Glomerular visceral epithelial cell (primary cell): ENCODE measurements around the gene PRKCG.
A peak's percentile ranks its signal among the peaks of the same experiment; 100 is the strongest.

Experiments used
- DNase-seq: peaks from one replicate; pipeline ENCODE4 v3.0.0-alpha.2; 2016; ENCODE audit errors: extremely low spot score

Gene PRKCG

DNA sequence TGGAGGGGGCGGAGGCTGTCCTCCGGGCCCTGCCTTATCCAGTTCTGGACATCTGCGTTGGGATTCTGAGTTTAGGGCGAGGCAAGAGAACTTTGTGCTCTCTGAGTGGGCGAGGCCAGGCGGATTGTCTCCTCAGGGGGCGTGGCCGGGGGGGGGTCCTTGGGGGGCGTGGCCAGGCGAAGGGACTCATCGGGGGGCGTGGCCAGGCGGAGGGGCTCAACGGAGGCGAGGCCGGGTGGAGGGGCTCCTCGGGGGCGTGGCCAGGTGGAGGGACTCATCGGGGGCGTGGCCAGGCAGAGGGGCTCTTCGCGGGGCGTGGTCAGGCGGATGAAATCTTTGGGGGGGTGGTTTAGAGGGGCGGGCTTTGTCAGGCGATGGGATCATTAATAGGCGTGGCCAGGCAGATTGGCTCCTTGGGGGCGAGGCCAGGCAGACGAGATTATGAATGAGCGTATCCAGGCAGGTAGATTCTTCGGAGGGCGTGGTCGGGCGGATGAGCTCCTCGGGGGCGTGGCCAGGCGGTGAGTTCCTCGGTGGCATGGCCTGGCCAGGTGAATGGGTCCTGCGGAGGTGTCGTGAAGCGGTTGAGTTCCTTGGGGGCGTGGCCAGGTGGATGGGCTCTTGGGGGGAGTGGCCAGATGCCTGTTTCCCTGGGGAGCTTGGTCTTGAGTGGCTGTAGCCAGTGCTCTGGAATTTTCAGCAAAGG, 16.8 kb downstream of the PRKCG start:
- DNase-seq, result no peak

DNA sequence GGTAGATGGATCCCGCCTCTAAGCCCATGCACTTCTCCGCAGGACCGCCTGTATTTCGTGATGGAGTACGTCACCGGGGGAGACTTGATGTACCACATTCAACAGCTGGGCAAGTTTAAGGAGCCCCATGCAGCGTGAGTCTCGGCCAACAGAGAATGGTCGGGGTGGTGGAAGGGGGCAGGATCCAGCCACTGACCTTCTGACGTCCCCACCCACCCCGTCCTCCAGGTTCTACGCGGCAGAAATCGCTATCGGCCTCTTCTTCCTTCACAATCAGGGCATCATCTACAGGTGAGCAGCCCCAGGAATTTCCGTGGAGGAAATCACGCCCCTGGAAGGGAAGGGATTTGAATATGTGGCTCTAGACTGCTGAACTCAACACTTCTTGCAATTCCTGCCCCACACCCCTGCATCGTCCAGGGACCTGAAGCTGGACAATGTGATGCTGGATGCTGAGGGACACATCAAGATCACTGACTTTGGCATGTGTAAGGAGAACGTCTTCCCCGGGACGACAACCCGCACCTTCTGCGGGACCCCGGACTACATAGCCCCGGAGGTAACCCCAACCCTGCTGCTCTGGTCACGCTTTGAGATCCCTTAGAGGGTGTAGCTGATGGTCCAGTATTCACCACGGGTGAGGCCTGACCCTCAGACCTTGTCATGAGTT, 18.3 kb downstream of the PRKCG start:
- DNase-seq, result no peak

DNA sequence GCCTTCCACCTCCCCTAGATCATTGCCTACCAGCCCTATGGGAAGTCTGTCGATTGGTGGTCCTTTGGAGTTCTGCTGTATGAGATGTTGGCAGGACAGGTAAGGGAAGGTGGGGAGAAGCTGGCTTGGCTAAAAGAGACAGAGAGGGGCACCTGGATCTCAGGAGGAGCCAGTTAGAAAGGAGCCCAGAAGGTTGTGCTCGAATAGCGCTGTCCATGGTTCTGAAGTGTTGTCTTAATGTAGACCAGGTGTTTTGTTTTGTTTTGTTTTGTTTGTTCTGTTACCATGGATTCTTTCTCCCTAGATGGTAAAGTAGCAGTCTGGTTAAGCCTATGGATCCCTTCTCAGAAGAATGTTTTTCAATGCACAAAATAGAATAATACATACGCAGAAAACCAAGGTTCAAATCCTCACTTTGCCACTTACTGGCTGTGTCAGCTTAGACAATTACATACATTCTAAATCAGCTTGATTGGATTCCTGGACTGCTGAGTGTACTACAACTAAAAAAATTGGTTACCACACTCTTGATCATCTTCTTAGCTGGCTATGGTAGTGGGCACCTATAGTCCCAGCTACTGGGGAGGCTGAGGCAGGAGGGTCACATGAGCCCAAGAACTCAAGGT, 21.2 kb downstream of the PRKCG start:
- peak; percentile 32 for DNase-seq

DNA sequence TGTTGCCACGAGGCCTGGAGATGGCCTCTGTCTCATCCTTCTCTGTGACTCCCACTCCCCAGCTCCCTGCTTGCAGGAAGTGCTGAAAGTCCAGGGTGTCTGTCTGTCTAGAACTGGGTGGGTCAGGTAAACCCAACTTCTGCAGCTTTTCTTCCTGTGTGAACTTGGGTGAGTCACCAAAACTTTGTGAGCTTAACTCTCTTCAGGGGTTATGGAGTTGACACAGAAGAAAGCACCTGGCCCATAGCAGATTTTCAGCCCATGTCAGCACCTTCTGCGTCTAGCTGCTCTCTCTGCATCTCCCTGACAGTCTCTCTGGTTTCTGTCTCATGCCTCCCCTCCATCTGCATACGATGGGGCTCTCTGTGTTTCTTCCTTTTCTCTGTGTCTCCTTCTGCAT, 22.9 kb downstream of the PRKCG start:
- no peak for DNase-seq

DNA sequence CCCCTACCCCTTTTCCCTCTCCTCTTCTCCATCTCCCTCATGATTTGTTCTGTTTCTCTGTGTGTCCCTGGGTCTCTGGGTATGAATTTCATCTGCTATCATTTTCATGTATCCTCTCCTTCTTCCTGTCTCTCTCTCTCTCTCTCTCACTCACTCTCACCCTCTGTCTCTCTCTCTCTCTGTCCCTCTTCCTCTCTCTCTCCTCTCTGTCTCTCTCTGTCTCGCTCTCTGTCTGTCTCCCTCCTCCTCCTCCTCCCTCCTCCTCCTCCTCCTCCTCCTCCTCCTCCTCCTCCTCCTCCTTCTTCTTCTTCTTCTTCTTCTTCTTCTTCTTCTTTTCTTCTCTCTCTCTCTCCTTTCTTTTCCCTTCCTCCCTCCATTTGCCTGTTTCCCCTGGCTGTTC, 23.8 kb downstream of the PRKCG start:
- DNase-seq, result no peak

DNA sequence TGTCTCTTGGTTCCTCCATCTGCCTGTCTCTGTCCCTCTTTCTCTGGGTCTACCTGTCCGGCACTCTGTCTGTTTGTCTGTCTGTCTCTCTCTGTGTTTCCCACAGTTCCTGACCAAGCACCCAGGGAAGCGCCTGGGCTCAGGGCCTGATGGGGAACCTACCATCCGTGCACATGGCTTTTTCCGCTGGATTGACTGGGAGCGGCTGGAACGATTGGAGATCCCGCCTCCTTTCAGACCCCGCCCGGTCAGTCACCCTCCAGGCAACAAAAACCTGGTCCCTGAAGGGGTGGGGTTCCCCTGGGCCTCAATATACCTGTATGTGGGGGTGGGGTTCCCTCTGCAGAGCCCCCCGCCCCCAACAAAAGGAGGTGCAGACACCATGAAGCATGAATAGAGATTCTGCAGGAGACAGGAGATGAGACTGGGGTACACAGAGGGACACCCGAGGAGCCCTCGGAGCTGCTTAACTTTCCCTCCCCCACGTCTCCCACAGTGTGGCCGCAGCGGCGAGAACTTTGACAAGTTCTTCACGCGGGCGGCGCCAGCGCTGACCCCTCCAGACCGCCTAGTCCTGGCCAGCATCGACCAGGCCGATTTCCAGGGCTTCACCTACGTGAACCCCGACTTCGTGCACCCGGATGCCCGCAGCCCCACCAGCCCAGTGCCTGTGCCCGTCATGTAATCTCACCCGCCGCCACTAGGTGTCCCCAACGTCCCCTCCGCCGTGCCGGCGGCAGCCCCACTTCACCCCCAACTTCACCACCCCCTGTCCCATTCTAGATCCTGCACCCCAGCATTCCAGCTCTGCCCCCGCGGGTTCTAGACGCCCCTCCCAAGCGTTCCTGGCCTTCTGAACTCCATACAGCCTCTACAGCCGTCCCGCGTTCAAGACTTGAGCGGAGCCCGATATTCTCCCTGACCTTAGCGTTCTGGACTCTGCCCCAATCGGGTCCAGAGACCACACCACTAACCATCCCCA, 24.5 kb downstream of the PRKCG start:
- DNase-seq, result peak; percentile 25

DNA sequence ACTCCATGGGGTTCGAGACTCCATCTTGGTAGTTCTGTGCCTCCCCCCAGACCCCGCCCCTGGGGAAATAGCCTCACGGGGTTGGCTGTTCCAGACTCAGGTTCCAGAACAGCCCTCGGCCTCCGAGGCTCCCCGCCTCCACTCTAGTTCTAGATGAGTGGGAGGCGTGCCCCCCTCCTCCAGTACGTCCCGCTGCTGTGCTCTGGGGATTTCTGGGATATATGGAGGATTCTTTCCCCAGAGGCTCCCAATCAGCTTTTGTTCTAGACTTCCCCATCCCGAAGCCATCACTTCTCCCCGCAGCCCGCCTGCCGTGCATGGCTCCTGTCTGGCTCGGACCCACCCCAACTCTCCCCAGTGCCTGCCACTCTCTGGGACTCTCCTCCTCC, 25.2 kb downstream of the PRKCG start:
- no peak for DNase-seq

DNA sequence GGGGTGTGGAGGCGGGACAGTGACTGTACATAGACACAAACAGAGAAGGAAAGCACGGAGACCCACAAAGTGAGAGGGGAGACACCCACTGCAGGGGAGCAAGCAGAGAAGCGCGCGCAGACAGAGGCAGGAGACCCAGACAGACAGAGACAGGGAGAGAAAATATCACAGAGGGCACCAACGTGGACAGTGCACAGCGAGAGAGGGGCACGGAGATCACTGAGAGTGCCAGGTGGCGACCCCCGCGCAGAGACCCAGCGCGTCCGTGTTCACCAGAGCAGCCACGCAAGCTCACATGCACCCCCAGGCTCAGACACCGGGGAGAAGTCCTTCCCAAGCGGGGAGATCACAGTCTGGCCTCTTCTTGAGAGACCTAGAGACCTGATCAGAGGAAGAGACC, 25.7 kb downstream of the PRKCG start:
- DNase-seq, result no peak

DNA sequence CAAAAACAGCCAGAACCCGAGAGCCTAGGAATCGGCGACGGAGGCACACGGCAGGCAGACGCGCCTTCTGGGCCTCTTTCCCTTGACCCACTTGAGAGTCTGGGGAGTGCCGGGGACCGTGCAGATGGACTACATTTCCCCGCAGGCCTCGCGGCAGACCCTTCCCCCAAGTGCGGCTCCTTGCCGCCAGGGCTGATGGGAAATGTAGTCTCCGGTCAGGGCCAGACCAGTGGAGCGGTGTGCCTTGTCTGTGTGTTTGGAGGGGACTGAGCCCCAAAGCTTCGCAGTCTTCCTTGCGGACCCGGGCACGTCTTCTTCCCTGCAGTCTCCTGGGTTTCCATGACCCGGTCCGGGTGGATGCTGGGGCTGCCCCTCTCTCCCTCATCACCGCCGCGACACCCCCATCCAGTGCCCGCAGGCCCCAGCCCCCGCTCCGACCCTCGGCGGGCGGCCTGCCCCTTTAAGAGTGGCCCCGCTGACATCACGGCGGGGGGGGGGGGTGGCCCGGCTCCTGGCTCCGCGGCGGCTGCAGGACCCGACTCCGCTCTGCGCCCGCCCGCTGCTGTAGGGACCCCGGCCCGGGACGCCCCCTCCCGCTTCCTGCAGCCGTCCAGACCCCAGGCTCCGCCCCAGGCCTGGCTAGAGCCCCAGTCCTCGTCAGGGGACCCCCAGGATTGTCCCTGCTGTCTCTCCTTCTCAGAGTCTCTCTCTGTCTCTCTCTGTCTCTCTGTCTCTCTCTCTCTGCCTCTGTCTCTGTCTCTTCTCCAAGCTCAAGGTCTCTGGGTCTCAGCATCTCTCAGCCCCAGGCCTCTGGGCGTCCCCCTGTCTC, 26.3 kb downstream of the PRKCG start:
- peak; percentile 24 for DNase-seq

DNA sequence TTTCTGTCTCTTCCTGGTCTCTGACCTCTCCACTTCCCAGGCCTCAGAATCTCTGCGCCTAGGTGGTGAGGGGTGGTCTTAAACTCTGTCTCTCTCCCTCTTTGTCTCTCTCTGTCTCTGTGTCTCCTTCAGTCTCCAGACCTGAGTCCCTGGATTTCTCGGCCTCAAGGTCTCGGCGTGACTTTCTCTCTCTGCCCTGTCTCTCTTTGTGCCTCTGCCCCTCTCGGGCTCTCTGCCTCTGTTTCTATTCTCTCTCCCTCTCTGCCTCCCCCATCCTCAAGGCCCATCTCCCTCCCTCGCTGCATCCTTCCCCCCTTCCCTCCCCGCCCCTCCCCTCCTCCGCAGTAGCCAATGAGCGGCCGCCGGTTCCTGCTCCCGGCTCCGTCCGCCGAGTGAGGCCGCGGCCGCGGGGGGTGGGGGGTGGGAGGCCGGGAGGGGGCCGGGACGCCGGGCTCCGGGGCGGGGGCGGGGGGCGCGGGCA, 27.0 kb downstream of the PRKCG start, which contains the start of gene CACNG7:
CACNG7 (plus strand) TSS at position 344 of the 481 bp plus-strand sequence. CDS start 3,554 bp downstream, outside the sequence.
- no peak for DNase-seq

DNA sequence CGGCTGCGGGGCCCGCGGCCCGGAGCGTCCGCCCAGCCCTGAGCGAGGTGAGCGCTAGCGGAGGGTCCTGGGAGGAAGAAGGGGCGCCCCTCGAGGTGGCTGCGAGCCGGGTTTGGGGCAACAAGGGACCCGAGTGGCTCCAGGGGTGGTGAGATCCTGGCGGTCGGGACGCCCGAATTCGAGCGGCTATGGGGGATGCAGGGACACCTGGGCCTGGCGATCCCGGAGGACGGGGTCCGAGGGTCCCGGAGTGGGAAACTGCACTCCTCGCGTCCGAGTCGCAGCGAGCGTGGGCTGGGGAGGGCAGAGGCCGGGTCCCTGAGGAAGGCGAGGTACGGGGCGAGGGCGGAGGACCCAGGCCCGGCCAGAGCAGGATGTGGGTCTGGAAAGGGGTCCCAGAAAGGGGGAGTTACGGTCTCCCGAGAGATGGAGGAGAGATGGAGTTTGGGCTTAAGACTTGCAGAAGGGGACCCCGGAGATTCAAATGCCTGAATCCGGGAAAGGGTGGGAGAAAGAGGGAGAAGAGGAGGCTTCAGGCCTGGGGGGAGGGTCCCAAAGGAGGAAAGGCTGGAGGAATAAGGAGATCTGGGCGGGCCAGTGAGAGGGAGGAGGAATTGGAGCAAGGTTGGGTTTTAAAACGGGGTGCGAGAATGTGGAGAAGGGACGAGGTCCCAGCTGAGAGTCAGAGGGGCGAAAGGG, 27.6 kb downstream of the PRKCG start:
- no peak for DNase-seq

DNA sequence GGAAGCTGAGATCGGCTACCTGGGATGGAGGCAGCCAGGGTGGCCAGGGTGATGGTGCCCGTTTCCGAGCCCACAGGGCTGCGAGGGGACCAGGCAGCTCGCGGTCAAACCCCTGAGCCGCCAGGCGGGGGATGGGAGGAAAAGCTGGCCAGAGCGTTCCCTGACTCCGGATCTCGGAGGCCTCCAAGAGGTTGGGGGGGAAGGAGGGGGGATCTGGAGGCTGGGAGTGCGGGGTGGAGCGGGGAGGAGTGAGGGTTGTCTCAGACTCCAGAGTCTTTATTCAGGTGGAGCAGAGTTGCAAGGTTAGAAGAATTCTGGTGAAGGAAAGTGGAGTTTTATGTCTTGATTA, 28.1 kb downstream of the PRKCG start:
- DNase-seq, result no peak

DNA sequence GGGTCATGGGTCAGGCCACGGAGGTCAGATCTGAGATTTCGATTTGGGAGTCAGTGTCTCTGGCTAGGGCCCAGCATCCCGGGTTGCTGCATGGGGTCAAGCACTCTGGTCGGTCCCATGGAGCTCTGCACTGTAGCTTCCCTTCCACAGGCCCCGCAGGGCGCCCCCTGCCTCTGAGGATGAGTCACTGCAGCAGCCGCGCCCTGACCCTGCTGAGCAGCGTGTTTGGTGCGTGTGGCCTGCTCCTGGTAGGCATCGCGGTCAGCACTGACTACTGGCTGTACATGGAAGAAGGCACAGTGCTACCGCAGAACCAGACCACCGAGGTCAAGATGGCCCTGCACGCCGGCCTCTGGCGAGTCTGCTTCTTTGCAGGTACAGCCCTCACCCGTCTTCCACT, 30.7 kb downstream of the PRKCG start:
- no peak for DNase-seq

DNA sequence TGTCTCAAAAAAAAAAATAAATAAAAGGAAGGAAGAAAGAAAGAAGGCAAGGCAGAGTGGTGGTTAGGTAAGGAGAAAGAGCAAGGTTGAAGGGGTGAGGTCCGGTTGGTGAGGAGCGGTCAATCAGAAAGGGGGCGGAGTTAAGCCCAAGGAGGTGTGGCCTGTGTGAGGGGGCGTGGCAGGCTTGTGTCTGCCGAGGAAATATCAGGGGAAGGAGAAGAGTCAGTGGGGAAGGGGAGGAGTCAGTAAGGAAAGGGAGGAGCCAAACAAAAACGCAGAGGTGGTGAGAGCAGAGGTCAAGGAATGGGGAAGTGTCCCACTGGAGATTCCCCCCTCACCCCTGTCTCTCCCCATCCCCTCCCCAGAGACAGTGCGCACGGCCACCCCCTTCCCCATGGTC, 33.0 kb downstream of the PRKCG start:
- DNase-seq, result no peak

DNA sequence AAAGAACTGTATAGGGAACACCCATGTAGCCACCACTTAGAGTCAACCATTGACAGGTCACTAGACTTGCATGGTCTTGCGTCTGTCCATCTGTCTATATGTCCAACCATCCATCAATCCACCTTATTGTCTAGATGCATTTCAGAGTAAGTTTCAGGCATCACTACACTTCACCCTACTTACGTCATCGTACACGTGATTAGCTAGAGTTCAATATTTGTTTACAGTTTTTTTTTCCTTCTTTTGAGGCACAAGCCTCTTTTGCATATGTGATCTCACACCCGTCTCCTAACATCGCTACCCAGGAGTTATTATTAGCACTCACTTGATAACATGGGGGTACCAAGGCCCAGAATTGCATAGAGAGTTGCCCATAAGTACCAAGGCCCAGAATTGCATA, 34.0 kb downstream of the PRKCG start:
- no peak for DNase-seq

DNA sequence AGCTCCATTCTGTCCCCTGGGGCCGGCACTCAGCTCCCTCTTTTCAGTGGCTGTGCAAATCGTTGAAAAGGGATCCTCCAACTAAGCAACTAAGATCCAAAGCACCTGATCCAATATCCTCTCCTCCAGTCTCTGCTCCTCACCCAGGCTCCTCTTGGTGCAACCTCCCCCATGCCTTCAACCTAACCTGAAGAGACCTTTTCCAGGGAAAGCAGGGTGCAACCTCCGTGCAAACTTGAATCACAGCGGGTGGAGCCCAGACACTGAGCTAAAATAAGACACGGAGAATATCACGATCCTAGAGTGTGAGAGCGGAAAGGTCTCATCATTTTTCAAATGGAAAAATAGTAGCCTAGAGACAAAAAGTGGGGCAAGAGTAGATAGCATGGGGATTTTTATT, 35.4 kb downstream of the PRKCG start:
- DNase-seq, result no peak

DNA sequence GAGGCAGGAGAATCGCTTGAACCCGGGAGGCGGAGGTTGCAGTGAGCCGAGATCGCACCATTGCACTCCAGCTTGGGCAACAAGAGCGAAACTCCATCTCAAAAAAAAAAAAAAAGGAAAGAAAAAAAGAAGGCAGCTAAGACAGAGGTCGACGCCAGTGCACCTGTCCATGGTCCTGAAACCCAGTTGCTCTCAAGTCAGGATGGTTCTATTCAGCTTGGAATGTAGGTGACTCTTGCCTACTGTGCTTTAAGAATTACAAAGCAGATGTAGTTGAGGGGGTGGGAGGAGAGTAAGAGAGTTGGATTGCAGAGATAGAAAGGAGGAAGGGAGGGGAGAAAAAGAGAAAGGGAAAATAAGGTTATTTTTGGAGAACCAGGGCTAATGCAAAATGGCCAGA, 45.7 kb downstream of the PRKCG start:
- peak; percentile 61 for DNase-seq

DNA sequence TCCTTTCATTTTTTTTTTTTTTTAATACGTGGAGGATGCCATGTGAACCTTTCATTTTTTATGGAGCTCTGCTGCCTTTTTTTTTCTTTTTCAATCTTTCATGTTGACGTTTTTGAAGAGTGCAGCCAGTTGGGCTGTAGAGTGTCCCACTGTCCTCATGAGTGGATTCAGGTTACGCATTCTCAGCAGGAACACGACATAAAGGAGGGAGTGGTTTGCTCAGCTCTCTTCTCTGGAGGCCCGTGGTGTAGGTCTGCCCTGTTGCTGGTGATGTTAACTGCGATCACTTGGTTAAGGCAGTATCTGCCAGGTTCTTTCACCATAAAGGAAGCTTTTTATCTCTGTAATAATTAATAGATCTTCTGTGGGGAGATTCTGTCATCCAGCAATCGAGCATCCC, 54.0 kb downstream of the PRKCG start:
- DNase-seq, result no peak

DNA sequence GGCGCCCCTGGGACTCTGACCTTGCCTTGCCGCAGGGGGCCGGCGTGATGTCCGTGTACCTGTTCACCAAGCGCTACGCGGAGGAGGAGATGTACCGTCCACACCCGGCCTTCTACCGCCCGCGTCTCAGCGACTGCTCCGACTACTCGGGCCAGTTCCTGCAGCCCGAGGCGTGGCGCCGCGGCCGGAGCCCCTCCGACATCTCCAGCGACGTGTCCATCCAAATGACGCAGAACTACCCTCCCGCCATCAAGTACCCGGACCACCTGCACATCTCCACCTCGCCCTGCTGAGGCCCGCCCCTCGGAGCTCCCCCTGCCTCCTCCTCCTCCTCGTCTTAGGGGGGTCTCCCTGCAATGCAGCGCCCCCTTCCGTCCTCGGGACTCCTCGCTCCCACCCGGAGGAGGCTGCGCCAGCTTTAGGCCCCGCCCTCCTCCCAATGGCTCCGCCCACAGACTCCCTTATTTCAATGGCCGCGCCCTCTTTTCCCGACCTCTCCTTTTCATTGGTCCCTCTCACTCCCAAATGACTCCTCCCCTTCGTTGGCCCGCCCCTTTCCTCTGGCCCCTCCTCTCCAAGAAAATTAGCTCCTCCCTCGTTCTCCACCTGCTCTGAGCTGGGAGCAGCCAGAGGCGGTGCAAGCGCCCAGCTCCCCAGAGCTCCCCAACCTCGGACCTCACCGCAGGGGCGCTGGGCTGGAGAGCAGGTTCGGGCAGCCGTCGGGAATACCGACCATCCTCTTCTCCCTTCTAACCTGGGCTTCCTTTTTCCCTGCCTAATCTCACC, 60.2 kb downstream of the PRKCG start:
- no peak for DNase-seq

DNA sequence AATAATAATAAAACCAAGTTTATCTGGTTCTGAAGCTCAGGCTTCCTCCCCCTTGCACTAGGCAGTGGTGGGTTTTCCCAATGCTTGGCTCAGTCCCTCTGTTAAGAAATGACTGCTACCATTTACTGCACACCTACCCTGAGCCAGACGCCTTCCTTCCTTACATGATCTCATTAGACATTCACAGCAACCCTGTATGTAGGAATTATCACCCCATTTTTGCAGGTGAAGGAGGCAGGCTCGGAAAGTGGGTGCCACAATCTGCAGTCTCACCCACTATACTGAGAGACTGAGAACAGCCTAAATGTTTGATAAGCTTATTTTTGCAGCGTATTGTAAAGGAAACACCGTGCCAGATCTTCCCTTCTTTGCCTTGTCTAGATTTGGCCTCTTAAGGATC, 62.4 kb downstream of the PRKCG start:
- no peak for DNase-seq
